Thymus (tissue), 11 donors: ENCODE results near the gene DNAJC3. TPM values are rescaled to one million over a fixed set of nuclear protein-coding genes. Genes with fewer than 3 reads are reported as not detected.
"Not testable (repeated sequence)": the region's sequence is repeated elsewhere in the genome, so short reads cannot be mapped to it uniquely, and the experiment has no call there.

Source experiments
- DNase-seq, 9 donors: peaks; one replicate each; pipeline ENCODE4 v3.0.0-alpha.2; 2013; ENCODE audit warnings: low spot score in 9 of 9, low read depth in 6 of 9, missing footprints in 1 of 9
- H3K27ac ChIP-seq, 2 donors: one replicate each; pipeline ENCODE4 v1.5.1; 2013; ENCODE audit warnings: control low read depth in 1 of 2, low read depth in 1 of 2, low read length in 1 of 2, mild to moderate bottlenecking in 1 of 2, moderate library complexity in 1 of 2
- H3K27me3 ChIP-seq, 2 donors: one replicate each; pipeline ENCODE4 v1.5.1; 2013; ENCODE audit warnings: low read length in 1 of 2; ENCODE audit not compliant: control insufficient read depth in 2 of 2, insufficient read depth in 1 of 2
- H3K36me3 ChIP-seq, 2 donors: one replicate each; pipeline ENCODE4 v1.5.1; 2013; ENCODE audit warnings: low read length in 1 of 2, mild to moderate bottlenecking in 1 of 2, moderate library complexity in 1 of 2; ENCODE audit not compliant: control insufficient read depth in 2 of 2, insufficient read depth in 2 of 2
- H3K4me1 ChIP-seq, 2 donors: one replicate each; pipeline ENCODE4 v1.5.1; 2013; ENCODE audit warnings: low read length in 2 of 2; ENCODE audit not compliant: control insufficient read depth in 2 of 2, insufficient read depth in 2 of 2
- H3K4me3 ChIP-seq, 2 donors: one replicate each; pipeline ENCODE4 v1.5.1; 2013; ENCODE audit warnings: low read length in 2 of 2, control low read depth in 1 of 2, mild to moderate bottlenecking in 1 of 2
- H3K9me3 ChIP-seq, 2 donors: one replicate each; pipeline ENCODE4 v1.5.1; 2013; ENCODE audit warnings: low read length in 1 of 2, mild to moderate bottlenecking in 1 of 2; ENCODE audit not compliant: control insufficient read depth in 2 of 2, insufficient read depth in 1 of 2
- WGBS: extraction: QIAGEN DNeasy Blood & Tissue Kit; methylation state at CpG from one replicate; pipeline ENCODE4 v1.1.7; 2013; 5-methylcytosine and 5-hydroxymethylcytosine counted together
- polyA plus RNA-seq: library from polyadenylated mRNA; stranded (reverse); fragments of 200-250 nt; gene quantifications from one replicate; pipeline ENCODE4 v1.2.3, GENCODE V29; 2013
- total RNA-seq: library from RNA; stranded (reverse); fragments of 120-200 nt; gene quantifications from one replicate; pipeline ENCODE4 v1.2.4, GENCODE V29; 2013
- donor health status: healthy.

Gene DNAJC3
- total and polyA plus RNA-seq, 2 donors: 15.3 to 16.1 TPM

DNA sequence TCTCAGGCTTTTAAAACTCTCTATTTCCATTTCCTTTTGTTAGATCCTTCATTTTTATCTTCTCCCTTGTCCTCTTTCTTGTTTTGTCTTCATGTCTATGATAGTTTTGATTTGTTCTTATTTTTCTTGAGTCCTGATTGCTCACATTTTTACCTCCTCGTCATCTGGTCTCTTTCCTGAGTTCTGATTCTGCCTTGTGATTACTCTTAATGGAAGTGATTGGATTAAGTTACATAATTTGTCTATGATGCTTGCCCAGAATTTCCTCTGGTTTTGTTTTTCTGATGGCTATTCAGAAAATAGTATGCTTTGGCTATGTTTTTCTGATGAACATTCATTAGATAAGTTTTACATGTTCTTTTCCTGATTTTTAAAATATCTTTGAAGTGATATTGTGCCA is 102.6 kb downstream of the DNAJC3 start:
- H3K4me1 ChIP-seq: no peaks in the 10 kb centered on the region
- DNase-seq: no peak
- no peak overlapping the region for H3K4me3 ChIP-seq
- H3K36me3 ChIP-seq: peaks cover 6 to 13% of the 10 kb centered on the region in 2 donors
- no peak overlapping the region for H3K27ac ChIP-seq
- H3K27me3 ChIP-seq: no peaks in the 10 kb centered on the region
- peaks cover 1 to 4% of the 10 kb centered on the region in 2 donors for H3K9me3 ChIP-seq
- 48% methylated on average over 1 of the region's 1 CpG for WGBS

DNA sequence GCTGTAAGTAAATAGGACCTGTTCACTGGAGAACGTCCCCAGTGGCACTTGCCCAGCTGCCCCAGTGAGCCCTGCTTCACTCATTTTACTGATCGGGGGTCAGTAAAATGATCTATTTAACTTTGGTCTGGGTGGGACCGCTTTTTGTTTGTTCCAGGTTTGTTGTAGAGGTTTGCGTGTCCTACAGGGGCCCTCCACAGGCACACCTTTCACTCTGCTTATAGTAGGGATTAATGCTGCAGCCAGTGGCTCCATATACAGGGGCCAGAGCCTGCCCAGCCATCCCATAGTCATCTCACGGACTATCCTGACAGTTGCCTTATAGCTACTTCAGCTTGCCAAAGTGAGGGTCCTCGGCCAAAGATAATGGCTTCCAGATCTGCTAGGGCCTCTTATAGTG is 104.1 kb downstream of the DNAJC3 start:
- peaks cover 1 to 4% of the 10 kb centered on the region in 2 donors for H3K9me3 ChIP-seq
- H3K27me3 ChIP-seq: no peaks in the 10 kb centered on the region
- H3K27ac ChIP-seq: no peak overlapping the region
- H3K4me3 ChIP-seq: no peak overlapping the region
- WGBS: 98% methylated on average over 6 of the region's 6 CpGs
- H3K4me1 ChIP-seq: no peaks in the 10 kb centered on the region
- no peak for DNase-seq
- peaks cover 6 to 14% of the 10 kb centered on the region in 2 donors for H3K36me3 ChIP-seq

DNA sequence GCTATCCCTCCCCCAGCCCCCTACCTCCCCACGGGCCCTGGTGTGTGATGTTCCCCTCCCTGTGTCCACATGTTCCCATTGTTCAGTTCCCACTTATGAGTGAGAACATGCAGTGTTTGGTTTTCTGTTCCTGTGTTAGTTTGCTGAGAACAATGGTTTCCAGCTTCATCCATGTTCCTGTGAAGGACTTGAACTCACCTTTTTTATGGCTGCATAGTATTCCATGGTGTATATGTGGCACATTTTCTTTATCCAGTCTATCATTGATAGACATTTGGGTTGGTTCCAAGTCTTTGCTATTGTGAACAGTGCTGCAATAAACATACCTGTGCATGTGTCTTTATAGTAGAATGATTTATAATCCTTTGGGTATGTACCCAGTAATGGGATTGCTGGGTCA is 105.0 kb downstream of the DNAJC3 start:
- not testable (repeated sequence) for DNase-seq, H3K4me1 ChIP-seq, H3K27me3 ChIP-seq, H3K4me3 ChIP-seq, H3K27ac ChIP-seq, H3K9me3 ChIP-seq
- H3K36me3 ChIP-seq: peaks cover 6 to 23% of the 10 kb centered on the region in 2 donors
- 100% methylated on average over 1 of the region's 1 CpG for WGBS

DNA sequence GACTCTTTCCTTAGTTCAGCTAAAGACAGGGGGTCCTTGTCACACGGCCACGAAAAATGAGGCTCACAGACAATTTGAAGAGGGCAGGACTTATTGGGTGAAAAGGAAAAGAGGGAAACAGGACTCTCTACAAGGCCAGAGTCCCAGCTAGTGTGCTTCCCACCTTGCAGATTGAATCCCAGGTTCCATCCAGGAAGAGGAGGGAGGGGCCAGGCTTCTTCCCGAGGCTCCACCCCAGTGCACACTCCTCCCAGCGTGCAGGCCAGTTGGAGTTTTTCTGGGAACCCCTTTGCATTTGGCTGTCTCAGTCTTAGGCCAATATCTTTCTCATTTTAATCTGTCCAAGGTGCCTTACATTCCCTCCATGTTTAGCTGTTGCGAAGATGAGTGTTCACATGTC is 106.8 kb downstream of the DNAJC3 start:
- 97% methylated on average over 5 of the region's 5 CpGs for WGBS
- H3K27ac ChIP-seq: no peak overlapping the region
- DNase-seq: no peak
- H3K27me3 ChIP-seq: no peaks in the 10 kb centered on the region
- H3K9me3 ChIP-seq: peaks cover 1 to 4% of the 10 kb centered on the region in 2 donors
- peaks cover 15 to 26% of the 10 kb centered on the region in 2 donors for H3K36me3 ChIP-seq
- no peaks in the 10 kb centered on the region for H3K4me1 ChIP-seq
- H3K4me3 ChIP-seq: no peak overlapping the region

DNA sequence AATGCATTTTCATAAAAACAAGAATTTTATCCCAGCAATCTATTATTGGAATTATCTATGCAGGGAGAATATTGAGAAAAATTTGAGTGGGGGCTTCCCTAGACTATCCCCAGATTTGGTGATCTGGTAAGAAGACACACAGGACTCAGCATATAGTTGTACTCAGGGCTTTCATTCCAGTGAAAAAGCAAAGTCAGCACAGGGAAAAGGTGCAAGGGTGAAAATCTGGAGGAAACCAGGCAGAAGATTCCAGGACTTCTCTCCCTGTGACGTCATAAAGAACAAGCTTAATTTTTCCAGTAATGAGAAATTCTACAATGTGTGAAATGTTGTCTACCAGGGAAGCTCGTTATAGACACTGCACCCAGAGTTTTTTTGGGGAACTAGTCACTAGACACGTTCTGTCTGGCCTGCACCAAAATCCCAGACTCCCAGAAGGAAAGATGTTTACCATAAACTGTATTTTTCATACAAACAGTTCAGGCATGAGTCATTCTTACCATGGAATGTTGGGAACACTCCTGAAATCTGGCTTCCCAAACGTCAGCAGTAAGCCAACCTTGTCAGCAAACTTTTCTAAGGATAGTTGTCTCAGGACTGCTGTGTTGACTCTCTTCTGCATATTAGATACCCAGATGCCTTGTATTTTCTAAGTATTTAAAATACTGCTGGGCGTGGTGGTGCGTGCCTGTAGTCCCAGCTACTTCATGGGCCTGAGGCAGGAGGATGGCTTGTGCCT is 107.4 kb downstream of the DNAJC3 start:
- WGBS: 93% methylated on average over 6 of the region's 6 CpGs
- Histone ChIP-seq H3K4me3 (no peak overlapping the region), H3K9me3 (peaks cover 1 to 4% of the 10 kb centered on the region in 2 donors), H3K27me3 (no peaks in the 10 kb centered on the region), H3K27ac (no peak overlapping the region), H3K4me1 (no peaks in the 10 kb centered on the region), H3K36me3 (peaks cover 15 to 26% of the 10 kb centered on the region in 2 donors)
- DNase-seq: no peak

DNA sequence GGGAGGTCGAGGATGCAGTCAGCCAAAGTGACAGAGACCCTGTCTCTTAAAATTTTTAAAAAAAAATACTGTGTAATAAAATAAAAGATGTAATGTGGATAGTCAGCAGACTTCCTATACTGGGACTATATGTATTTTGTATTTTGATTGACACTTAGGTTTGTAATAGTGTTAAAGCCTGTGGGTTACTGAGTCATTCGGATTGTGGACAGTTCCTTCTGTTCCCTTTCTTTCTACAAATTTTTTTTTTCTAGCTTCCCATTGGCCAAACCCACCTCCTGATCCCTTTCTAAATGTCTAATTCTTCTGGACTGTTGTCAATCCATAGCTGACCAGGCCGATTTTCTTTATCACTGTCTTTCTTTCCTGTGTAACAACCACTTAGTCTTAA is 108.0 kb downstream of the DNAJC3 start:
- no peaks in the 10 kb centered on the region for H3K27me3 ChIP-seq
- peaks cover 15 to 26% of the 10 kb centered on the region in 2 donors for H3K36me3 ChIP-seq
- no peak overlapping the region for H3K27ac ChIP-seq
- no peak for DNase-seq
- H3K9me3 ChIP-seq: peaks cover 1 to 4% of the 10 kb centered on the region in 2 donors
- 97% methylated on average over 3 of the region's 3 CpGs for WGBS
- H3K4me1 ChIP-seq: no peaks in the 10 kb centered on the region
- H3K4me3 ChIP-seq: no peak overlapping the region

DNA sequence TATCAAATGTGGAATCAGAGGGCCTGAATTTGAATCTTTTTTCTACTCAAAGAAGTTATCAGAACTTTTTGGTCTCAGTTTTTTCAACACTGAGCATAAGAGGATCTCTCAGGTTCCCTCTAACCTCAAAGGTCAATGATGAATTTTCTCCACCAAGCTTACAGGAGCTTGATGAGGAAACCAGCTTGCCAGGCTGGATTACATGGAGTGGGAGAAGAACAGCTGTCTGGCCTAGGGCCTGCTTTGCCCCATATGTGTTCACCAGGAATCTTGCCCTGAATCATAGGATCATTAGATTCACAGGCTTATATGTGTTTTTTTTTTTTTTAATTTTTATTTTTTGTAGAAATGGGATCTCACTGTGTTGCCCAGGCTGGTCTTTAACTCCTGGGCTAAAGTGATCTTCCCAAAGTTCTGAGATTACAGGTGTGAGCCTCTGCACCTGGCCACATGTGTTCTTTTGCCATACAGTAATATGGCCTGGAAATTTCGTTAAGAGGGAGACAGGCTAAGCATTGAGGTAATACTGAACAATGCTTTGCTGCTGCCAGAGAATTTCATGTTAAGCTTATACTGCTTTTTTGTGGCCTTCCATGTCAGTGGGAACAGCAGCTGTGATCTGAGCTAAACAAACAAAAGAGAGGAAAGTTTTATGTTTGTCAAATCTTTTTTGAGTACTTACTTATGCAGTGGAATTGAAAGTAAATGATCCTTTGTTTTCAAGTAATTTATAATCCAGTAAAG is 110.6 kb downstream of the DNAJC3 start:
- Histone ChIP-seq H3K36me3 (peaks cover 21 to 34% of the 10 kb centered on the region in 2 donors), H3K4me1 (no peaks in the 10 kb centered on the region), H3K9me3 (no peaks in the 10 kb centered on the region), H3K27ac (no peak overlapping the region), H3K4me3 (no peak overlapping the region), H3K27me3 (no peaks in the 10 kb centered on the region)
- 95% methylated on average over 1 of the region's 1 CpG for WGBS
- DNase-seq: no peak

DNA sequence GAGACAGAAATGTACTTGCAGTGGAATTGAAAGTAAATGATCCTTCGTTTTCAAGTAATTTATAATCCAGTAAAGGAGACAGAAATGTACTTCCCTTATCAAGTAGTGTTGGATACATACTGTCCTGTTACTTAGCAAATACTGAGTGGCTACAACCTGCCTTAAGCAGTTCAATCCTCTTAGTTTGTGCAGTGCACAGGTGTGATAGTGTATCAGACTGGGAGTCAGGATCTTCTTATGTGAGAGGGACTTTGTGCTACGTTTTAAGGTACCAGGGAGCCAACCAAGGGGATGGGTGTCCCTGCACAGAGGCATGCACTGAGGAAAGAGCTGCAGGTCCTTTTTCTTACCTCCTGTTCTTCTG is 111.1 kb downstream of the DNAJC3 start:
- no peak overlapping the region for H3K4me3 ChIP-seq

DNA sequence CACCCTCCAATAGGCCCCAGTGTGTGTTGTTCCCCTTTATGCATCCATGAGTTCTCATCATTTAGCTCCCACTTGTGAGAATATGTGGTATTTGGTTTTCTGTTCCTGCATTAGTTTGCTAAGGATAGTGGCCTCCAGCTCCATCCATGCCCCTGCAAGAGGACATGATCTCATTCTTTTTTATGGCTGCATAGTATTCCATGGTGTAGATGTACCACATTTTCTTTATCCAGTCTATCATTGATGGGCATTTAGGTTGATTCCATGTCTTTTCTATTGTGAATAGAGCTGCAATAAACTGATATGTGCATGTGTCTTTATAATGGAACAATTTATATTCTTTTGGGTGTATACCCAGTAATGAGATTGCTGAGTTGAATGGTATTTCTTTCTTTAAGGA is 112.4 kb downstream of the DNAJC3 start:
- not testable (repeated sequence) for H3K27ac ChIP-seq, DNase-seq, H3K4me3 ChIP-seq, H3K9me3 ChIP-seq, H3K4me1 ChIP-seq, H3K27me3 ChIP-seq
- peaks cover 24 to 34% of the 10 kb centered on the region in 2 donors for H3K36me3 ChIP-seq

More for the DNA sequence above, 111.1 kb downstream of the DNAJC3 start:
- Histone ChIP-seq H3K9me3 (no peaks in the 10 kb centered on the region), H3K27ac (no peak overlapping the region), H3K36me3 (peaks cover 24 to 38% of the 10 kb centered on the region in 2 donors), H3K27me3 (no peaks in the 10 kb centered on the region), H3K4me1 (no peaks in the 10 kb centered on the region)
- DNase-seq: no peak
- 93% methylated on average over 2 of the region's 2 CpGs for WGBS
